ENCODE data around the gene CDC34. TPM values are rescaled to one million over a fixed set of nuclear protein-coding genes. Genes with fewer than 3 reads are reported as not detected.
A peak's percentile ranks its signal among the peaks of the same experiment; 100 is the strongest.

The CDC34 gene
- total RNA-seq, 2 donors from 2014 or later = 77.0 to 101 TPM

DNA sequence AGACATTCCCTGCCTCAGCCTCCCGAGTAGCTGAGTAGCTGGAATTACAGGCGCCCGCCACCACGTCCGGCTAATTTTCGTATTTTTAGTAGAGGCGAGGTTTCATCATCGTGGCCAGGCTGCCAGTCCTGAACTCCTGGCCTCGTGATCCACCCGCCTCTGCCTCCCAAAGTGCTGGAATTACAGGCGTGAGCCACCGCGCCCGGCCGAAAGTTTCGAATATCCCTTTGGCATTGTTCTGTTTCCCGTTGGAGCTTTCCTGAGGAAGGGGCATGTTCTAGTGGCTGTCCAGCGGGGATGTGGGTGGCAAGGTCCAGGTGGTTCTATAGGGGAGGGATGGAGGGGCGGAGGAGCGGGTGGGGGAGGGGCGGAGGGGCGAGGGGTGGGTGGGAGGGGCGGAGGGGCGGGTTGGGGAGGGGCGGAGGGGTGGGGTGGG is 38.7 kb downstream of the CDC34 start:
- 78 to 84% methylated on average over 15 to 17 of the region's 25 CpGs for WGBS, 2 donors
- H3K36me3 ChIP-seq (replicated peaks in 1 of 2; ENCODE audit: insufficient read depth in 1 of 2, low read depth in 2 of 2) = no peaks in the 10 kb centered on the region
- no peak for DNase-seq
- H3K4me3 ChIP-seq = no peak overlapping the region
- no peak for TF ChIP-seq POLR2A (IDR thresholded peaks at IDR 0.05)
- no peak for TF ChIP-seq CTCF (IDR thresholded peaks at IDR 0.05)
- intact Hi-C loops (cut with DNase I) = no loop called here
- no peaks in the 10 kb centered on the region for H3K9me3 ChIP-seq
- H3K27ac ChIP-seq = no peak overlapping the region
- ATAC-seq = no peak
- H3K4me1 ChIP-seq = peaks cover 30% of the 10 kb centered on the region
- H3K27me3 ChIP-seq = no peaks in the 10 kb centered on the region

DNA sequence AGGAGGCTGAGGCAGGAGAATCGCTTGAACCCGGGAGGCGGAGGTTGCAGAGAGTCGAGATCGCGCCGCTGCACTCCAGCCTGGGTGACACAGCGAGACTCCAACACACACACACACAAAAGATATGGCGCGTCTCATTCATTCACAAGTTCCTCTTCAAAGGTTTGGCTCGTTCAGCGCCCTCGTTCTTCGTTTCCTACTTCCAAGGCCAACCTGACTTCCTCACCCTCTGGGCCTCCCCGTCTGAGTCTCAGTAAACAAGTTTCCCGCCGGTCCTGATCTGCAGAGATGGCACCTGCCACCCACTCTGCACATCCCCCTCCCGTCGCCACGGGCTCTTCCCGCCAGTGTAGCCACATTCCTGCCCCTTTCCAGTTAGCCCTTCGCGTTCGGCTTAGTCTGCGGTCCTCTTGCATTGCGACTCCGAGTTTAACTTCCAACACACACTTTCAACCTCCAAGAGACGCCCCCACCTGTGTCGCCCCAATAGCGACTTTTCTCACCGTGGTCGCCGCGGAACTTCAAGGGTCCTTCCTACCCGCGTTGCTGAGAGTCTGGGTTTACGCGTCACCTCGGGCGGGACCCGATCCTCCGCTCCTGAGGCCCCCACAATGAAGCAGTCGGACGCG is 39.5 kb downstream of the CDC34 start:
- peak; percentile 38 to 59 (median 44) for DNase-seq
- H3K27ac ChIP-seq = peak overlapping the region in 3 of 4 donors; percentile 71 to 94 (median 83)
- TF ChIP-seq CTCF (IDR thresholded peaks at IDR 0.05) (no peak), POLR2A (IDR thresholded peaks at IDR 0.05) (peak in 1 of 3 donors; percentile 27)
- H3K36me3 ChIP-seq (replicated peaks in 1 of 2; ENCODE audit: insufficient read depth in 1 of 2, low read depth in 2 of 2) = no peaks in the 10 kb centered on the region
- ATAC-seq = no peak
- WGBS, 2 donors = 3 to 4% methylated on average over 27 to 45 of the region's 45 CpGs
- no peaks in the 10 kb centered on the region for H3K9me3 ChIP-seq
- H3K4me3 ChIP-seq = peak overlapping the region in 1 of 2 donors; percentile 27
- H3K27me3 ChIP-seq = no peaks in the 10 kb centered on the region
- H3K4me1 ChIP-seq = peaks cover 37% of the 10 kb centered on the region
- intact Hi-C loops (cut with DNase I) = no loop called here

DNA sequence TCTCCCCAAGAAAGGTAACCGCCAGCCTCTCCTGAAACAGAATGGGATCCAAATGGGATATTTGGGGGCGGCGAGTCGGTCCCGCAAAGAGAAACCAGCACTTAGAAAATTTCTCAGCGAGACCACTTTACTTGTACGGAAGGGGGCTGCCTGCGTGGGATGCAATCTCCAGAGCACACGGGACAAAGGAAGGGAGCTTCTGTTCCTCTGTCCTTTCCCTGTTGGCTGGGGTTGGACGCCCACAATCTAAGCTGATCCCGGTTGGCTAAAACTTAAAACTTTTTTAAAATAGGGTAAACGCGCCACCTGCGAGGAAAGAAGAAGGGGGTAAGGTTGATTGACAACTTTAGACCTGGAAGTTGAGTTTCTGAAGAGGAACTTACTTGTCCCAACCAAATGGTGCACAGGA is 40.0 kb downstream of the CDC34 start:
- Histone ChIP-seq H3K36me3 (replicated peaks in 1 of 2; ENCODE audit: insufficient read depth in 1 of 2, low read depth in 2 of 2) (no peaks in the 10 kb centered on the region), H3K27ac (peak overlapping the region; percentile 4 to 94 (median 77)), H3K9me3 (no peaks in the 10 kb centered on the region), H3K4me3 (peak overlapping the region in 1 of 2 donors; percentile 27), H3K4me1 (peaks cover 42% of the 10 kb centered on the region), H3K27me3 (no peaks in the 10 kb centered on the region)
- intact Hi-C loops (cut with DNase I) = no loop called here
- ATAC-seq (no peak), DNase-seq (peak in 1 of 4 donors; percentile 25)
- WGBS, 2 donors = 0 to 3% methylated on average over 10 to 14 of the region's 14 CpGs
- no peak for TF ChIP-seq CTCF (IDR thresholded peaks at IDR 0.05)
- no peak for TF ChIP-seq POLR2A (IDR thresholded peaks at IDR 0.05)

- peak within 1 kb of the TSS; percentile 67 to 94 (median 77) for H3K27ac ChIP-seq
- peaks cover 47% of the 10 kb centered on the region for H3K4me1 ChIP-seq
These were observed 40.7 kb downstream of the CDC34 start, which contains the start of gene BSG for GRCh38 chr19:572140-572742. BSG (plus strand) TSS chr19:572596; CDS start chr19:572635, 39 bp downstream.

More at GRCh38 chr19:572140-572742, 40.7 kb downstream of the CDC34 start, which contains the start of gene BSG:
- intact Hi-C loops (cut with DNase I) = no loop called here
- Histone ChIP-seq H3K4me3 (peak within 1 kb of the TSS; percentile 67 to 96), H3K9me3 (no peaks in the 10 kb centered on the region), H3K36me3 (replicated peaks in 1 of 2; ENCODE audit: insufficient read depth in 1 of 2, low read depth in 2 of 2) (no peaks in the 10 kb centered on the region), H3K27me3 (no peaks in the 10 kb centered on the region)
- DNase-seq = peak; percentile 98 to 99 (median 98)
- peak in 1 of 7 experiments; percentile 18 for TF ChIP-seq CTCF (IDR thresholded peaks at IDR 0.05)
- TF ChIP-seq POLR2A (IDR thresholded peaks at IDR 0.05) = peak; percentile 97
- peak; percentile 92 for ATAC-seq
- WGBS, 2 donors = 0% methylated on average over 14 to 76 of the region's 79 CpGs
